ENCODE results near the gene PHF2.

Gene PHF2

GRCh38 chr9:93566408-93567270 lies 9.7 kb upstream of the PHF2 start (continued):
- TF ChIP-seq PRDM10 (tag by site-specific recombination; IDR thresholded peaks at IDR 0.05) (no peak), KLF10 (tag by site-specific recombination; IDR thresholded peaks at IDR 0.05) (peak; percentile 54; the same call in 1 of the 2 replicates), ZNF555 (tag by site-specific recombination; conservative IDR thresholded peaks at IDR 0.05) (no peak), ZNF266 (tag by site-specific recombination; IDR thresholded peaks at IDR 0.05; ENCODE audit: low read depth) (no peak), PRDM1 (tag by site-specific recombination; IDR thresholded peaks at IDR 0.05) (no peak), SP7 (tag by site-specific recombination; IDR thresholded peaks at IDR 0.05) (0 out of 2 replicates have a peak, but pooled peaks have one; percentile 18), MZF1 (tag by site-specific recombination; IDR thresholded peaks at IDR 0.05; ENCODE audit: borderline replicate concordance) (no peak), ZNF544 (tag by site-specific recombination; IDR thresholded peaks at IDR 0.05) (no peak), ZEB2 (tag by site-specific recombination; IDR thresholded peaks at IDR 0.05) (peak; percentile 45; the same call in 1 of the 2 replicates), ZNF548 (tag by site-specific recombination; IDR thresholded peaks at IDR 0.05) (no peak), ZNF148 (tag by site-specific recombination; IDR thresholded peaks at IDR 0.05; ENCODE audit: borderline replicate concordance) (no peak), ZNF391 (tag by site-specific recombination; IDR thresholded peaks at IDR 0.05; ENCODE audit: borderline replicate concordance, low read depth) (no peak), SCRT1 (tag by site-specific recombination; IDR thresholded peaks at IDR 0.05; ENCODE audit: borderline replicate concordance) (no peak), ZNF704 (tag by site-specific recombination; IDR thresholded peaks at IDR 0.05) (no peak), HOXC10 (CRISPR knock-in tag; IDR thresholded peaks at IDR 0.05) (no peak), YY2 (tag by site-specific recombination; IDR thresholded peaks at IDR 0.05) (no peak), ZNF776 (tag by site-specific recombination; IDR thresholded peaks at IDR 0.05; ENCODE audit: borderline replicate concordance) (no peak), ZFP41 (tag by site-specific recombination; IDR thresholded peaks at IDR 0.05; ENCODE audit: borderline replicate concordance) (no peak), FEZF1 (tag by site-specific recombination; IDR thresholded peaks at IDR 0.05) (no peak), HOXD13 (CRISPR knock-in tag; IDR thresholded peaks at IDR 0.05; ENCODE audit: borderline replicate concordance) (no peak), ZBTB11 (tag by site-specific recombination; conservative IDR thresholded peaks at IDR 0.05; ENCODE audit: low read depth) (0 out of 2 replicates have a peak, but pooled peaks have one; percentile 16), KLF8 (tag by site-specific recombination; IDR thresholded peaks at IDR 0.05) (peak; percentile 53; the same call in 1 of the 2 replicates), HOXA7 (CRISPR knock-in tag; IDR thresholded peaks at IDR 0.05; ENCODE audit: borderline replicate concordance) (no peak), INSM2 (tag by site-specific recombination; IDR thresholded peaks at IDR 0.05) (no peak), ZNF214 (tag by site-specific recombination; IDR thresholded peaks at IDR 0.05; ENCODE audit: borderline replicate concordance) (no peak), ZBTB17 (tag by site-specific recombination; IDR thresholded peaks at IDR 0.05) (peak; percentile 43; the same call in 1 of the 2 replicates), ZFHX2 (tag by site-specific recombination; conservative IDR thresholded peaks at IDR 0.05) (no peak; the same call in 1 of the 2 replicates)

Measured in HEK293 (cell line).